GM12878 (cell line): Measurements from ENCODE around the gene NR6A1. TPM values are rescaled to one million over a fixed set of nuclear protein-coding genes. Genes with fewer than 3 reads are reported as not detected.

Source experiments
- ATAC-seq: fragments of 200-7000 bp; cut with Tn5 transposase; 3 replicates; pipeline ENCODE4 v1.9.1; 2020; ENCODE audit warnings: mild to moderate bottlenecking, moderate library complexity
- BruUV-seq: library from RNA; stranded (reverse); fragments of 400-500 nt; replicated peaks from 2 replicates; lab custom pipeline; 2021; lab: Mats Ljungman, UMichigan
- CTCF ChIA-PET: fragments of 300-600 bp; sonication (Branson Sonifier 250); formaldehyde crosslinking; extraction: SDS; loops from one replicate; lab custom pipeline; 2021; ENCODE audit warnings: inconsistent platforms; lab: Yijun Ruan, JAX
- POLR2A ChIA-PET: fragments of 350-600 bp; formaldehyde crosslinking; extraction: SDS; loops from one replicate; lab custom pipeline; 2021; ENCODE audit warnings: inconsistent platforms; lab: Charles Lee
- RAD21 ChIA-PET: fragments of 300-600 bp; sonication (Branson Sonifier 250); formaldehyde crosslinking; loops from one replicate; lab custom pipeline; 2023; ENCODE audit warnings: antibody characterized with exemption; ENCODE audit not compliant: unreplicated experiment; lab: Charles Lee
- SMC1A ChIA-PET: fragments of 300-600 bp; sonication (Branson Sonifier 250); formaldehyde crosslinking; loops from one replicate; lab custom pipeline; 2023; ENCODE audit not compliant: unreplicated experiment, uncharacterized antibody; lab: Charles Lee
- DNase-seq: peaks from one replicate; pipeline ENCODE4 v3.0.0-alpha.2; 2011; ENCODE audit warnings: low read depth, low spot score
- FAIRE-seq: peaks from 3 replicates; lab custom pipeline; 2011; peaks lifted over from hg19 to GRCh38; lab: Jason Lieb, UNC
- H2AFZ ChIP-seq: 2 replicates; pipeline ENCODE4 v1.6.0; 2011; ENCODE audit warnings: low read depth, low read length, control low read depth; ENCODE audit not compliant: control insufficient read depth
- H3K27ac ChIP-seq: 2 replicates; pipeline ENCODE4 v1.5.1; 2011; ENCODE audit warnings: control low read depth; ENCODE audit not compliant: control insufficient read depth, insufficient read depth
- H3K27me3 ChIP-seq, 2 experiments: replicated peaks in 1 of 2; 2 replicates each; pipeline versions ENCODE4 v1.6.0 to v1.6.1; 2011; ENCODE audit warnings: low read length in 1 of 2; ENCODE audit not compliant: control insufficient read depth in 2 of 2, insufficient read depth in 2 of 2
- H3K36me3 ChIP-seq, 2 experiments: 2 replicates each; pipeline ENCODE4 v1.5.1; 2011; ENCODE audit warnings: low read length in 1 of 2; ENCODE audit not compliant: control insufficient read depth in 2 of 2, insufficient read depth in 2 of 2
- H3K4me1 ChIP-seq: 2 replicates; pipeline ENCODE4 v1.6.1; 2011; ENCODE audit warnings: mild to moderate bottlenecking, low read length, moderate library complexity, mixed read lengths; ENCODE audit not compliant: control insufficient read depth, insufficient read depth
- H3K4me2 ChIP-seq: 2 replicates; pipeline ENCODE4 v1.6.0; 2011; ENCODE audit warnings: control low read depth; ENCODE audit not compliant: control insufficient read depth, insufficient read depth
- H3K4me3 ChIP-seq: fragments of 200-600 bp; sonication (generic); 2 replicates; pipeline ENCODE4 v1.5.1; 2016
- H3K79me2 ChIP-seq: 2 replicates; pipeline ENCODE4 v1.6.0; 2011; ENCODE audit warnings: low read length; ENCODE audit not compliant: control insufficient read depth, insufficient read depth
- H3K9ac ChIP-seq: 2 replicates; pipeline ENCODE4 v1.8.0; 2011; ENCODE audit warnings: low read length, control low read depth, mixed read lengths; ENCODE audit not compliant: control insufficient read depth, insufficient read depth
- H3K9me3 ChIP-seq: replicated peaks from 3 replicates; pipeline ENCODE4 v1.5.1; 2011; ENCODE audit warnings: mild to moderate bottlenecking, low read length; ENCODE audit not compliant: control insufficient read depth, insufficient read depth
- H4K20me1 ChIP-seq: 2 replicates; pipeline ENCODE4 v1.6.0; 2011; ENCODE audit not compliant: control insufficient read depth, insufficient read depth
- CREM ChIP-seq: IDR thresholded peaks from 2 replicates; pipeline ENCODE4 v1.6.1; 2014; ENCODE audit warnings: antibody characterized with exemption, low read depth
- SMC3 ChIP-seq: IDR thresholded peaks from 2 replicates; pipeline ENCODE4 v1.6.1; 2011; ENCODE audit warnings: low read length, improper control_type of control experiment, borderline replicate concordance
- WGBS: methylation state at CpG from one replicate; pipeline ENCODE4 v1.1.6; 2016; ENCODE audit warnings: low lambda C conversion rate; ENCODE audit not compliant: insufficient replicate concordance, insufficient coverage; ENCODE audit errors: missing lambda C conversion rate; 5-methylcytosine and 5-hydroxymethylcytosine counted together
- in situ Hi-C: fragments of 300-500 bp; cut with MboI; formaldehyde crosslinking; loops from 9 replicates; pipeline ENCODE4 v1.14.3; 2018; ENCODE audit warnings: mixed read lengths
- intact Hi-C: fragments of 100-400 bp; cut with micrococcal nuclease; formaldehyde crosslinking; loops from one replicate; pipeline ENCODE4 v1.14.2; 2022; ENCODE audit not compliant: unreplicated experiment
- polyA plus RNA-seq, 11 experiments: library from polyadenylated mRNA; depleted of rRNA in 4 of 11; unstranded in 6 of 11; stranded (reverse) in 5 of 11; fragments of >200 nt; fragmentation: Nextera tagmentation in 4 of 11; fragmentation: Illumina TruSeq in 1 of 11; extraction: Ambion mirVana in 4 of 11; extraction: Trizol in 1 of 11; gene quantifications; 1 replicate in 1 of 11; 2 replicates in 10 of 11; pipeline versions ENCODE4 v1.2.1 to v1.2.3, GENCODE V29; 2011 to 2016; ENCODE audit warnings: inconsistent platforms in 2 of 11, missing spikeins in 2 of 11, low read depth in 1 of 11
- total RNA-seq, 4 experiments: library from RNA; depleted of rRNA in 3 of 4; stranded (reverse); fragments of >200 nt in 3 of 4; fragmentation: Illumina TruSeq in 1 of 4; extraction: Trizol in 1 of 4; gene quantifications; 2 replicates each; pipeline versions ENCODE4 v1.2.1 to v1.2.3, GENCODE V29; 2013 to 2021
- TF ChIP-seq, protein P1 (sequence below), 3 experiments: IDR thresholded peaks in 2 of 3; conservative IDR thresholded peaks in 1 of 3; 2 replicates each; pipeline ENCODE4 v1.5.1; 2011; ENCODE audit warnings: low read depth in 3 of 3, low read length in 3 of 3, mild to moderate bottlenecking in 3 of 3, control low read depth in 2 of 3, moderate library complexity in 2 of 3, inconsistent platforms in 1 of 3, mixed read lengths in 1 of 3; ENCODE audit not compliant: control insufficient read depth in 2 of 3, insufficient read depth in 1 of 3; ENCODE audit errors: extremely low read depth in 1 of 3
- TF ChIP-seq, protein P2 (sequence below): fragments of 450-650 bp; IDR thresholded peaks from 2 replicates; pipeline ENCODE4 v1.6.1; 2017; ENCODE audit warnings: mild to moderate bottlenecking, low read depth, inconsistent platforms; ENCODE audit not compliant: poor library complexity, severe bottlenecking

Gene NR6A1
- total and polyA plus RNA-seq, 10 of the 15 experiments (the other 5 are each of a cell fraction or from before 2014, with no cell fraction given) = 1.2 to 9.2 (median 4.6) TPM

GRCh38 chr9:124794902-124795491 is 23.9 kb upstream of the NR6A1 start:
- DNase-seq (no peak), ATAC-seq (peak; percentile 58)
- no peak overlapping the region for H3K4me2 ChIP-seq

More at GRCh38 chr9:124794902-124795491, 23.9 kb upstream of the NR6A1 start:
- SMC1A ChIA-PET = no interaction called here
- no peaks in the 10 kb centered on the region for H3K9me3 ChIP-seq
- in situ Hi-C loops = no loop called here
- RAD21 ChIA-PET = no interaction called here
- no peaks in the 10 kb centered on the region for H3K36me3 ChIP-seq
- no peaks in the 10 kb centered on the region; a peak in 1 of 4 replicates for H3K27me3 ChIP-seq
- H2AFZ ChIP-seq = no peak overlapping the region
- H3K4me1 ChIP-seq = no peaks in the 10 kb centered on the region
- WGBS = 72% methylated on average over 11 of the region's 11 CpGs
- intact Hi-C loops = no loop called here
- POLR2A ChIA-PET = no interaction called here
- FAIRE-seq = no peak
- TF ChIP-seq, protein P1, sequence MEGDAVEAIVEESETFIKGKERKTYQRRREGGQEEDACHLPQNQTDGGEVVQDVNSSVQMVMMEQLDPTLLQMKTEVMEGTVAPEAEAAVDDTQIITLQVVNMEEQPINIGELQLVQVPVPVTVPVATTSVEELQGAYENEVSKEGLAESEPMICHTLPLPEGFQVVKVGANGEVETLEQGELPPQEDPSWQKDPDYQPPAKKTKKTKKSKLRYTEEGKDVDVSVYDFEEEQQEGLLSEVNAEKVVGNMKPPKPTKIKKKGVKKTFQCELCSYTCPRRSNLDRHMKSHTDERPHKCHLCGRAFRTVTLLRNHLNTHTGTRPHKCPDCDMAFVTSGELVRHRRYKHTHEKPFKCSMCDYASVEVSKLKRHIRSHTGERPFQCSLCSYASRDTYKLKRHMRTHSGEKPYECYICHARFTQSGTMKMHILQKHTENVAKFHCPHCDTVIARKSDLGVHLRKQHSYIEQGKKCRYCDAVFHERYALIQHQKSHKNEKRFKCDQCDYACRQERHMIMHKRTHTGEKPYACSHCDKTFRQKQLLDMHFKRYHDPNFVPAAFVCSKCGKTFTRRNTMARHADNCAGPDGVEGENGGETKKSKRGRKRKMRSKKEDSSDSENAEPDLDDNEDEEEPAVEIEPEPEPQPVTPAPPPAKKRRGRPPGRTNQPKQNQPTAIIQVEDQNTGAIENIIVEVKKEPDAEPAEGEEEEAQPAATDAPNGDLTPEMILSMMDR (IDR thresholded peaks at IDR 0.05 in 2 of 3, conservative IDR thresholded peaks at IDR 0.05 in 1 of 3; ENCODE audit: control insufficient read depth in 2 of 3, extremely low read depth in 1 of 3, insufficient read depth in 1 of 3, low read depth in 3 of 3, low read length in 3 of 3) = peak in 1 of 3 experiments; percentile 5; a peak in 1 of 6 replicates
- TF ChIP-seq SMC3 (peak; percentile 10; the same call in 1 of the 2 replicates), CREM (no peak)
- TF ChIP-seq, protein P2, sequence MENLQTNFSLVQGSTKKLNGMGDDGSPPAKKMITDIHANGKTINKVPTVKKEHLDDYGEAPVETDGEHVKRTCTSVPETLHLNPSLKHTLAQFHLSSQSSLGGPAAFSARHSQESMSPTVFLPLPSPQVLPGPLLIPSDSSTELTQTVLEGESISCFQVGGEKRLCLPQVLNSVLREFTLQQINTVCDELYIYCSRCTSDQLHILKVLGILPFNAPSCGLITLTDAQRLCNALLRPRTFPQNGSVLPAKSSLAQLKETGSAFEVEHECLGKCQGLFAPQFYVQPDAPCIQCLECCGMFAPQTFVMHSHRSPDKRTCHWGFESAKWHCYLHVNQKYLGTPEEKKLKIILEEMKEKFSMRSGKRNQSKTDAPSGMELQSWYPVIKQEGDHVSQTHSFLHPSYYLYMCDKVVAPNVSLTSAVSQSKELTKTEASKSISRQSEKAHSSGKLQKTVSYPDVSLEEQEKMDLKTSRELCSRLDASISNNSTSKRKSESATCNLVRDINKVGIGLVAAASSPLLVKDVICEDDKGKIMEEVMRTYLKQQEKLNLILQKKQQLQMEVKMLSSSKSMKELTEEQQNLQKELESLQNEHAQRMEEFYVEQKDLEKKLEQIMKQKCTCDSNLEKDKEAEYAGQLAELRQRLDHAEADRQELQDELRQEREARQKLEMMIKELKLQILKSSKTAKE = no peak
- no TSS peak for BruUV-seq
- no peak overlapping the region for H3K9ac ChIP-seq
- H3K27ac ChIP-seq = no peak overlapping the region
- CTCF ChIA-PET = interaction anchor here (0.7 to 3.7 kb wide), 5 partner anchors 15 to 67 kb away, joined by 3 to 27 read pairs (median 4); partner anchors contain the start of genes ARPC5L and WDR38
- no peak overlapping the region for H3K4me3 ChIP-seq
- H4K20me1 ChIP-seq = no peaks in the 10 kb centered on the region
- H3K79me2 ChIP-seq = no peaks in the 10 kb centered on the region
